HepG2 (cell line): ENCODE results near the gene ITPK1. TPM values are rescaled to one million over a fixed set of nuclear protein-coding genes. Genes with fewer than 3 reads are reported as not detected.

Source experiments
- AKNA ChIP-seq: sonication (generic); formaldehyde crosslinking; IDR thresholded peaks from 2 replicates; pipeline ENCODE4 v1.4.0; 2020; ENCODE audit warnings: missing genetic modification reagents, borderline replicate concordance
- EZH2 ChIP-seq: conservative IDR thresholded peaks from 2 replicates; pipeline ENCODE4 v1.6.1; 2012; ENCODE audit warnings: mild to moderate bottlenecking, low read depth, low read length, moderate library complexity
- HOXA5 ChIP-seq: sonication (generic); formaldehyde crosslinking; IDR thresholded peaks from 2 replicates; pipeline ENCODE4 v1.4.0; 2020; ENCODE audit warnings: missing genetic modification reagents
- IRX3 ChIP-seq: sonication (generic); formaldehyde crosslinking; IDR thresholded peaks from 2 replicates; pipeline ENCODE4 v1.8.1; 2023; ENCODE audit warnings: mild to moderate bottlenecking, low read depth, missing genetic modification reagents, borderline replicate concordance
- KDM2A ChIP-seq: sonication (generic); formaldehyde crosslinking; IDR thresholded peaks from 2 replicates; pipeline ENCODE4 v1.4.0; 2020; ENCODE audit warnings: low read depth, missing genetic modification reagents, borderline replicate concordance
- KLF11 ChIP-seq: IDR thresholded peaks from 2 replicates; pipeline ENCODE4 v1.6.1; 2016; ENCODE audit warnings: missing compliant biosample characterization
- MIER2 ChIP-seq: IDR thresholded peaks from 2 replicates; pipeline ENCODE4 v1.6.1; 2016; ENCODE audit warnings: missing biosample characterization, missing genetic modification reagents
- MXD3 ChIP-seq: IDR thresholded peaks from 2 replicates; pipeline ENCODE4 v1.6.1; 2016; ENCODE audit warnings: mild to moderate bottlenecking, missing biosample characterization, missing genetic modification reagents
- NCOA2 ChIP-seq: sonication (generic); formaldehyde crosslinking; IDR thresholded peaks from 2 replicates; pipeline ENCODE4 v1.8.0; 2022; ENCODE audit warnings: inconsistent platforms
- NFKBIZ ChIP-seq: IDR thresholded peaks from 2 replicates; pipeline ENCODE4 v1.6.1; 2018; ENCODE audit warnings: missing genetic modification reagents, missing compliant biosample characterization
- NFYB ChIP-seq: sonication (generic); formaldehyde crosslinking; IDR thresholded peaks from 2 replicates; pipeline ENCODE4 v1.4.0; 2020; ENCODE audit warnings: missing genetic modification reagents
- NFYC ChIP-seq: IDR thresholded peaks from 2 replicates; pipeline ENCODE4 v1.6.1; 2016; ENCODE audit warnings: missing genetic modification reagents, missing compliant biosample characterization
- PTBP1 ChIP-seq: fragments of 200-400 bp; formaldehyde crosslinking; IDR thresholded peaks from 2 replicates; pipeline ENCODE4 v1.6.1; 2018; ENCODE audit warnings: low read length, low read depth; ENCODE audit not compliant: poor library complexity, severe bottlenecking
- REL ChIP-seq: sonication (generic); formaldehyde crosslinking; conservative IDR thresholded peaks from 2 replicates; pipeline ENCODE4 v1.8.0; 2022; ENCODE audit warnings: mild to moderate bottlenecking, missing genetic modification reagents, moderate library complexity
- RNF219 ChIP-seq: sonication (generic); formaldehyde crosslinking; IDR thresholded peaks from 2 replicates; pipeline ENCODE4 v1.5.0; 2020; ENCODE audit warnings: mild to moderate bottlenecking, missing genetic modification reagents
- SRSF4 ChIP-seq: fragments of 200-400 bp; formaldehyde crosslinking; IDR thresholded peaks from one replicate; pipeline ENCODE4 v1.6.1; 2018; ENCODE audit warnings: mild to moderate bottlenecking, low read depth, low read length, moderate library complexity; ENCODE audit not compliant: poor library complexity, severe bottlenecking
- STAG1 ChIP-seq: sonication (generic); formaldehyde crosslinking; IDR thresholded peaks from 2 replicates; pipeline ENCODE4 v1.4.0; 2020; ENCODE audit warnings: missing genetic modification reagents
- TCF7L2 ChIP-seq: IDR thresholded peaks from 2 replicates; pipeline ENCODE4 v1.6.1; 2011; ENCODE audit warnings: mild to moderate bottlenecking, low read depth, low read length, moderate library complexity
- ZMYM4 ChIP-seq: sonication (generic); formaldehyde crosslinking; IDR thresholded peaks from 2 replicates; pipeline ENCODE4 v1.8.1; 2023; ENCODE audit warnings: mild to moderate bottlenecking, missing genetic modification reagents
- ZNF547 ChIP-seq: sonication (generic); formaldehyde crosslinking; IDR thresholded peaks from 2 replicates; pipeline ENCODE4 v1.5.1; 2020; ENCODE audit warnings: mild to moderate bottlenecking, missing genetic modification reagents
- ZSCAN20 ChIP-seq: sonication (generic); formaldehyde crosslinking; IDR thresholded peaks from 2 replicates; pipeline ENCODE4 v1.4.0; 2020; ENCODE audit warnings: missing genetic modification reagents, mild to moderate bottlenecking, borderline replicate concordance
- ZSCAN21 ChIP-seq: sonication (generic); formaldehyde crosslinking; IDR thresholded peaks from 2 replicates; pipeline ENCODE4 v1.8.0; 2022; ENCODE audit warnings: mild to moderate bottlenecking, missing genetic modification reagents, moderate library complexity, borderline replicate concordance
- polyA plus RNA-seq, 8 experiments: library from polyadenylated mRNA; depleted of rRNA in 3 of 8; stranded (reverse) in 7 of 8; unstranded in 1 of 8; fragments of >200 nt; fragmentation: Illumina TruSeq in 4 of 8; extraction: Trizol in 4 of 8; gene quantifications; 2 replicates each; pipeline versions ENCODE4 v1.2.1 to v1.2.3, GENCODE V29; 2011 to 2016; ENCODE audit warnings: low read depth in 4 of 8, missing spikeins in 1 of 8, mixed read lengths in 1 of 8; ENCODE audit not compliant: insufficient read depth in 1 of 8
- total RNA-seq, 5 experiments: library from RNA; depleted of rRNA; stranded (reverse); fragments of >200 nt; fragmentation: Illumina TruSeq; extraction: Trizol; gene quantifications; 2 replicates each; pipeline ENCODE4 v1.2.3, GENCODE V29; 2016; ENCODE audit warnings: low read depth in 1 of 5
- TF ChIP-seq, protein P1 (sequence below): IDR thresholded peaks from 2 replicates; pipeline ENCODE4 v1.6.1; 2016; ENCODE audit warnings: low read depth, borderline replicate concordance

Gene ITPK1
- total and polyA plus RNA-seq, 2 of the 13 experiments (the other 11 are each of a cell fraction or from before 2014, with no cell fraction given): 20.5 to 47.5 TPM

DNA sequence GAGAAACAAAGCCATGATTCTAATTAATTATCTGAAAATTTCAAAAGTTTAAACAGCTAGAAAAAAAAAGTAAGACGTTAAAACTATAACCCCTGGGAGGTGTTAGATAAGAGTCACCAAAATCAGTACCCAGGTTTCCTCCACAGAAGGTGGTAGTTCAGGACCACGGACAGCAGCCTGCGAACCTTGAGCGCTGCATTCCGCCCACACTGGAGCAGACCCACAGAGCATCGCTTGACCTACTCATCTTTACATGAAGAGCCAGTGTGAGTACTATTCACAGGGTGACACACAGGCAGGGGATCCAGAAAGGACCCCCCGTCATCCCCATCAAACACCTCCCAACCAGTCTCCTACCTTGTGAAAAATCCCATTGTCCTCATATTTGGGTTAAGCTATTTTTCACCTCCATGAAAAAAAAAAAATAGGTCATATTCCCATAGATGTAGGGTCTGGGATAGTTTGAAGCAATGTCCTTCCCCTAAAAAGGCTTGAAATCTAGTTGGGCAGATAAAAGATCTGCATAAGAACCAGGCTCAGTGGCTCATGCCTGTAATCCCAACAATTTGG lies 201.6 kb downstream of the ITPK1 start (continued):
- peak; percentile 62; the same call in 1 of the 2 replicates for TF ChIP-seq KDM2A (CRISPR knock-in tag)
- no peak for TF ChIP-seq PTBP1
- no peak for TF ChIP-seq EZH2
- no peak for TF ChIP-seq REL
- TF ChIP-seq MXD3 (CRISPR knock-in tag): peak; percentile 85; the same call in 1 of the 2 replicates
- TF ChIP-seq IRX3 (CRISPR knock-in tag): no peak
- TF ChIP-seq NFYB: no peak
- peak; percentile 57 for TF ChIP-seq NCOA2 (CRISPR knock-in tag)
- TF ChIP-seq ZMYM4 (CRISPR knock-in tag): 0 out of 2 replicates have a peak, but pooled peaks have one; percentile 26
- peak; percentile 58; the same call in 1 of the 2 replicates for TF ChIP-seq ZSCAN21 (CRISPR knock-in tag)
- peak; percentile 79; the same call in 1 of the 2 replicates for TF ChIP-seq ZSCAN20
- TF ChIP-seq ZNF547 (CRISPR knock-in tag): no peak
- no peak for TF ChIP-seq SRSF4
- 0 out of 2 replicates have a peak, but pooled peaks have one; percentile 41 for TF ChIP-seq RNF219 (CRISPR knock-in tag)
- 0 out of 2 replicates have a peak, but pooled peaks have one; percentile 22 for TF ChIP-seq NFYC (CRISPR knock-in tag)
- TF ChIP-seq KLF11 (CRISPR knock-in tag): peak; percentile 98
- TF ChIP-seq AKNA: peak; percentile 32; the same call in 1 of the 2 replicates
- TF ChIP-seq TCF7L2: no peak
- peak; percentile 87 for TF ChIP-seq HOXA5 (CRISPR knock-in tag)
- peak; percentile 18; the same call in 1 of the 2 replicates for TF ChIP-seq STAG1 (CRISPR knock-in tag)
- TF ChIP-seq, protein P1, sequence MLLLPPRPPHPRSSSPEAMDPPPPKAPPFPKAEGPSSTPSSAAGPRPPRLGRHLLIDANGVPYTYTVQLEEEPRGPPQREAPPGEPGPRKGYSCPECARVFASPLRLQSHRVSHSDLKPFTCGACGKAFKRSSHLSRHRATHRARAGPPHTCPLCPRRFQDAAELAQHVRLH: peak; percentile 46; the same call in 1 of the 2 replicates
- TF ChIP-seq NFKBIZ (CRISPR knock-in tag): peak; percentile 59; the same call in 1 of the 2 replicates
- peak; percentile 99 for TF ChIP-seq MIER2 (CRISPR knock-in tag)
